GM23248 (cell line): Measurements from ENCODE around the gene PRDM1. TPM values are rescaled to one million over a fixed set of nuclear protein-coding genes. Genes with fewer than 3 reads are reported as not detected.

Source experiments
- DNase-seq: peaks from one replicate; pipeline ENCODE4 v3.0.0-alpha.2; 2015
- H2AFZ ChIP-seq: fragments of 200-600 bp; sonication (generic); 2 replicates; pipeline ENCODE4 v1.6.1; 2016; ENCODE audit warnings: antibody characterized with exemption
- H3F3A ChIP-seq: fragments of 200-600 bp; sonication (generic); 2 replicates; pipeline ENCODE4 v1.6.1; 2016; ENCODE audit warnings: mild to moderate bottlenecking, antibody characterized with exemption, mixed run types; ENCODE audit not compliant: insufficient read depth
- H3K27ac ChIP-seq: fragments of 200-600 bp; sonication (generic); 2 replicates; pipeline ENCODE4 v1.5.1; 2016; ENCODE audit warnings: mild to moderate bottlenecking
- H3K27me3 ChIP-seq: fragments of 200-600 bp; sonication (generic); replicated peaks from 2 replicates; pipeline ENCODE4 v1.6.1; 2016; ENCODE audit warnings: mild to moderate bottlenecking; ENCODE audit not compliant: insufficient read depth
- H3K36me3 ChIP-seq: fragments of 200-600 bp; sonication (generic); 2 replicates; pipeline ENCODE4 v1.6.1; 2016; ENCODE audit warnings: low read depth, mild to moderate bottlenecking
- H3K4me1 ChIP-seq: fragments of 200-600 bp; sonication (generic); 2 replicates; pipeline ENCODE4 v1.6.1; 2016; ENCODE audit warnings: mild to moderate bottlenecking; ENCODE audit not compliant: insufficient read depth
- H3K4me2 ChIP-seq: fragments of 200-600 bp; sonication (generic); one replicate; pipeline ENCODE4 v1.6.1; 2016; ENCODE audit warnings: mild to moderate bottlenecking; ENCODE audit not compliant: unreplicated experiment
- H3K4me3 ChIP-seq: fragments of 200-600 bp; sonication (generic); 2 replicates; pipeline ENCODE4 v1.5.1; 2016; ENCODE audit warnings: mild to moderate bottlenecking
- H3K79me2 ChIP-seq: fragments of 200-600 bp; sonication (generic); 2 replicates; pipeline ENCODE4 v1.6.1; 2016; ENCODE audit warnings: mild to moderate bottlenecking; ENCODE audit not compliant: insufficient read depth
- H3K9ac ChIP-seq: fragments of 200-600 bp; sonication (generic); 2 replicates; pipeline ENCODE4 v1.6.1; 2016; ENCODE audit warnings: mild to moderate bottlenecking
- H3K9me2 ChIP-seq: fragments of 200-600 bp; sonication (generic); 2 replicates; pipeline ENCODE4 v1.6.1; 2016; ENCODE audit warnings: mixed run types, mild to moderate bottlenecking, moderate library complexity; ENCODE audit not compliant: insufficient read depth
- H3K9me3 ChIP-seq: fragments of 200-600 bp; sonication (generic); one replicate; pipeline ENCODE4 v1.6.1; 2017; ENCODE audit warnings: low read depth
- H4K20me1 ChIP-seq: fragments of 200-600 bp; sonication (generic); 2 replicates; pipeline ENCODE4 v1.6.0; 2016; ENCODE audit not compliant: insufficient read depth
- EZH2 ChIP-seq: fragments of 200-600 bp; sonication (generic); IDR thresholded peaks from 2 replicates; pipeline ENCODE4 v1.6.1; 2018; ENCODE audit warnings: antibody characterized with exemption, mild to moderate bottlenecking; ENCODE audit not compliant: insufficient read depth, poor library complexity, severe bottlenecking
- EZH2phosphoT487 ChIP-seq: fragments of 200-600 bp; sonication (generic); IDR thresholded peaks from 2 replicates; pipeline ENCODE4 v1.6.1; 2018; ENCODE audit warnings: antibody characterized with exemption, moderate library complexity, mild to moderate bottlenecking, low read depth; ENCODE audit not compliant: insufficient read depth
- WGBS, 2 experiments: methylation state at CpG; one replicate each; pipeline ENCODE4 v1.1.6; 2015 to 2017; ENCODE audit warnings: low lambda C conversion rate in 2 of 2, low coverage in 1 of 2; ENCODE audit errors: missing lambda C conversion rate in 2 of 2; 5-methylcytosine and 5-hydroxymethylcytosine counted together
- in situ Hi-C: fragments of 300-500 bp; cut with MboI; formaldehyde crosslinking; loops from 2 replicates; pipeline ENCODE4 v1.15.0; 2020
- polyA plus RNA-seq: library from polyadenylated mRNA; unstranded; fragments of >200 nt; fragmentation: Nextera tagmentation; extraction: Ambion mirVana; gene quantifications from 2 replicates; pipeline ENCODE4 v1.2.1, GENCODE V29; 2016
- total RNA-seq: library from RNA; depleted of rRNA; stranded (reverse); fragments of >200 nt; shearing (Covaris generic); gene quantifications from 2 replicates; pipeline ENCODE4 v1.2.3, GENCODE V29; 2014

Gene PRDM1
- total and polyA plus RNA-seq, 2 experiments from 2014 or later, result 2.7 to 3.9 TPM

DNA sequence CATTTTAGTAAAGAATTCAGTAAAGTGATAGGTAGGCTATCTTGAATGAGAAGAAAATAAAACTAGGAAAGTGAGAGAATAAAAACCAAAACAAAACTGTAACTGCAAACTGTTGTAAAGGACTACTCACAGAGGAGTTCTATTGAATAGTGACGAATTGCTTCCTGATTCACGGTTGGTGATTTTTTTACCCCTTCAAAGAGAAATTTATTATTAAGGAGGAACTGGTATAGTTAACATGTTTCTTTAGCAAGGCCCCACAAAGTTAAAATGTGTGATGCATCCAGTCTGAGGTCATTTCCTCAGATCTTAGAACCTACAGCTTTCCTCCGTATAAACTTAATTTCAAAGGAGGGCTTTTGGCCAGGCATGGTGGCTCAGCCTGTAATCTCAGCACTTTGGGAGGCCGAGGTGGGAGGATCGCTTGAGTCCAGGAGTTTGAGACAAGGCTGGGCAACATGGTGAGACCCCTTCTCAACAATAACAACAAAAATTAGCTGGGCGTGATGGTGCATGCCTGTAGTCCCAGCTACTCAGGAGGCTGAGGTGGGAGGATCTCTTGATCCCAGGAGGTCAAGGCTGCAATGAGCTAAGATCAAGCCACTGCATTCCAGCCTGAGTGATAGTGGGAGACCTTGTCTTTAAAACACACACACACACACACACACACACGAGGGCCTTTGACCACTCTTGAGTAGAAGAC, 8.3 kb downstream of the PRDM1 start:
- peaks cover 45% of the 10 kb centered on the region for H3K4me1 ChIP-seq
- H3K9me2 ChIP-seq, result no peaks in the 10 kb centered on the region
- WGBS, 2 experiments, result 91 to 93% methylated on average over 7 of the region's 7 CpGs
- TF ChIP-seq EZH2 (no peak), EZH2phosphoT487 (no peak)
- peaks cover 85% of the 10 kb centered on the region for H3K79me2 ChIP-seq
- no peak overlapping the region for H3K4me3 ChIP-seq
- H3K9me3 ChIP-seq, result no peaks in the 10 kb centered on the region
- in situ Hi-C loops, result loop anchor here (25.0 kb wide), 1 partner anchor 607 kb away; no protein-coding TSS in a partner anchor
- H3K4me2 ChIP-seq, result no peak overlapping the region
- H3K9ac ChIP-seq, result no peak overlapping the region
- H3F3A ChIP-seq, result peaks cover 41% of the 10 kb centered on the region
- DNase-seq, result no peak
- peaks cover 9% of the 10 kb centered on the region for H3K36me3 ChIP-seq
- H4K20me1 ChIP-seq, result no peaks in the 10 kb centered on the region
- H2AFZ ChIP-seq, result no peak overlapping the region
- H3K27me3 ChIP-seq, result no peaks in the 10 kb centered on the region
- H3K27ac ChIP-seq, result no peak overlapping the region

DNA sequence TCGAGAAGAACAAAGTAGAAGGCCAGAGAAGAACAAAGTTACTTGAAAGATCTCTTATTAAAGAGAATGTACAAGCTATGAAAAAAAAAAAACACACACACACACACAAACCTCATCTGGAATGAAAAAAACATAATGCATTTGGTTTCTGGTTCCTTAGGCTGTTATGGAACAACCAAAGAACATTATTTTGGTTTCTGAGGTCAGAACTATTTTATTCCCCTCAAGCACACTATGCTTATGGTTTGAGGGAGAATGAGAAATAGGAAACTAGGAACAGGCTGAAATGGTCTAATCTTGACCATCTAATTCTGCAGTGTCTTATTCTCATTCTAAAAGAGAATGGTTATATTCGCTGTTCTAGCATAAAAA, 8.8 kb downstream of the PRDM1 start:
- no peak for TF ChIP-seq EZH2phosphoT487
- TF ChIP-seq EZH2, result no peak
- H3K9me2 ChIP-seq, result no peaks in the 10 kb centered on the region
- no peak overlapping the region for H3K27ac ChIP-seq
- peaks cover 85% of the 10 kb centered on the region for H3K79me2 ChIP-seq
- peaks cover 40% of the 10 kb centered on the region for H3K4me1 ChIP-seq
- H3K36me3 ChIP-seq, result peaks cover 14% of the 10 kb centered on the region
- H3K4me3 ChIP-seq, result no peak overlapping the region
- H4K20me1 ChIP-seq, result no peaks in the 10 kb centered on the region
- no peaks in the 10 kb centered on the region for H3K9me3 ChIP-seq
- H3K27me3 ChIP-seq, result no peaks in the 10 kb centered on the region
- H2AFZ ChIP-seq, result no peak overlapping the region
- H3K4me2 ChIP-seq, result no peak overlapping the region
- no peak for DNase-seq
- WGBS, 2 experiments, result 98 to 99% methylated on average over 2 of the region's 2 CpGs
- peaks cover 41% of the 10 kb centered on the region for H3F3A ChIP-seq
- in situ Hi-C loops, result loop anchor here (25.0 kb wide), 1 partner anchor 608 kb away; no protein-coding TSS in a partner anchor
- H3K9ac ChIP-seq, result no peak overlapping the region

GRCh38 chr6:106097411-106098231, 11.5 kb downstream of the PRDM1 start:
- DNase-seq, result peak; percentile 75
- in situ Hi-C loops, result loop anchor here (25.0 kb wide), 1 partner anchor 610 kb away; no protein-coding TSS in a partner anchor
- H3F3A ChIP-seq, result peaks cover 41% of the 10 kb centered on the region
- H4K20me1 ChIP-seq, result no peaks in the 10 kb centered on the region
- TF ChIP-seq EZH2 (no peak), EZH2phosphoT487 (no peak)
- peak overlapping the region; percentile 98 for H3K4me2 ChIP-seq
- peaks cover 81% of the 10 kb centered on the region for H3K79me2 ChIP-seq
- no peaks in the 10 kb centered on the region for H3K27me3 ChIP-seq
- H3K4me3 ChIP-seq, result peak overlapping the region; percentile 79
- no peaks in the 10 kb centered on the region for H3K9me3 ChIP-seq
- 8 to 10% methylated on average over 19 of the region's 19 CpGs for WGBS, 2 experiments
- peaks cover 29% of the 10 kb centered on the region for H3K36me3 ChIP-seq
- no peaks in the 10 kb centered on the region for H3K9me2 ChIP-seq
- H2AFZ ChIP-seq, result peak overlapping the region; percentile 89
- peak overlapping the region; percentile 80 for H3K27ac ChIP-seq
- peak overlapping the region; percentile 79 for H3K9ac ChIP-seq
- H3K4me1 ChIP-seq, result peaks cover 30% of the 10 kb centered on the region

DNA sequence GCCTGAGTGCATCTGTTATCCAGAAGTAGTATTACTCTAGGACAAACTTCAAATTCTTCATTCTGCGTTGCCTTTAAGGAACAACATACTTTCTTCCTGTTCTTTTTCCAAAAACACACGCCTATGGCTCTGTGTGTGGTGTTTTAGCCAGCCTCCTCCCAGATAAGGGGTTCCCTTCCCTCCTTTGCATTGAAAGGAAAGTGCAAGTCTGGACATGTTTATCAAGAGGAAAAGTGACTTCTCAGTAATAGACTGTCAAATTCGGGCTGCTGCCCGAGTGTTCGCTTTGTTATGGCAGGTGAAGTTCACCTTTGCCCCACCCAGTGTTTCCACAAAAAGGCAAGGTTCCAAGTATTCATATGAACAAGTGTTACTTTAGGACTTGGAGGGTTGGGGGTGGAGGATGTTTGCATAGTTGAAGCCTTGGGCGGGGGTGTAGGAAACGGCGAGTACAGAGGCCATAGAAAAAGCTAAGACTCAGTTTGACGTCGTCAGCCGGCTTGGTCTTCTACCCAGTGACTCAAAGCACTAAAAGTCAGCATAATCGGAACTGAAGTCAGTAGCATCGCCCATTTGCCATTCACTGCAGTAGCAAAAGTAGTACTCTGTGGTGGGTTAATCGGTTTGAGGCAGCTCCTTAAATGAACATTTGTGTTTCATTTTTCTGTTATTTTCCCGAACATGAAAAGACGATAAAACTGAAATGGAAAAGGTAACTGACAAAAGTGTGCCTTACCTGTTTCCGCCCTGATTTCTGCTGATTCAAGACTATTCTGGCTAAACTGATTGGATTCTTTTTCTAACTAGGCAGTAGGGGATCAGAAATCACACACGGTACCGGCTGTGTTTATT, 12.5 kb downstream of the PRDM1 start:
- in situ Hi-C loops, result loop anchor here (25.0 kb wide), 1 partner anchor 611 kb away; no protein-coding TSS in a partner anchor
- H3K9ac ChIP-seq, result peak overlapping the region; percentile 79
- peak overlapping the region; percentile 79 for H3K4me3 ChIP-seq
- no peaks in the 10 kb centered on the region for H3K27me3 ChIP-seq
- peak overlapping the region; percentile 98 for H3K4me2 ChIP-seq
- peaks cover 30% of the 10 kb centered on the region for H3K36me3 ChIP-seq
- peak; percentile 50 for DNase-seq
- no peaks in the 10 kb centered on the region for H4K20me1 ChIP-seq
- H3K79me2 ChIP-seq, result peaks cover 78% of the 10 kb centered on the region
- H2AFZ ChIP-seq, result peak overlapping the region; percentile 89
- peaks cover 29% of the 10 kb centered on the region for H3K4me1 ChIP-seq
- no peaks in the 10 kb centered on the region for H3K9me3 ChIP-seq
- H3K27ac ChIP-seq, result peak overlapping the region; percentile 80
- TF ChIP-seq EZH2phosphoT487, result no peak
- no peak for TF ChIP-seq EZH2
- 74 to 76% methylated on average over 19 of the region's 19 CpGs for WGBS, 2 experiments
- peaks cover 41% of the 10 kb centered on the region for H3F3A ChIP-seq
- no peaks in the 10 kb centered on the region for H3K9me2 ChIP-seq
